ENCODE measurements around the gene PARD3B. TPM values are rescaled to one million over a fixed set of nuclear protein-coding genes. Genes with fewer than 3 reads are reported as not detected.

Gene PARD3B
- total RNA-seq, 1 donor from 2014 or later, result 29.7 TPM

DNA sequence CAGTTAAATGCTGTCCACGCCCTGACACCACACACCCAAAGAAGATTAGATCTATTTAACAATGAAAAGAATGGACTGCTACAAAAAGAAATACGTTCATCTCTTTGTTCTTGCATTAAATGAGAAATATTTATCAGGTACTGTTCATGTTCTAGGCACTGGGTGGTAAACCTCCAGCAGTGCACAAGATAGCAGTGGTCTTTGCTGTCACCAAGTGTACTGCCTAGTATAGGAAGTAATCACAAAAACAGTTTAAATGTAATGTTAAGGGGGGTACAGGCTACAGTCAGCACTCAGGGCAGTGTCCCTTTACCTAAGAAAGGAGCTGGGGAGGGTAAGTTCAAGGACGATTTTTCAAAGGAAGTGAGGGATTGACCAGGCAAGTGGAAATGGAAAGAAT lies 443.6 kb downstream of the PARD3B start:
- Mint-ChIP-seq H3K9me3 (ENCODE audit: low read depth) (no peaks in the 10 kb centered on the region), H3K27ac (no peak overlapping the region), H3K27me3 (no peaks in the 10 kb centered on the region), H3K4me3 (ENCODE audit: low read depth) (no peak overlapping the region), H3K36me3 (ENCODE audit: insufficient read depth) (no peaks in the 10 kb centered on the region), H3K4me1 (ENCODE audit: low read depth) (peaks cover 4% of the 10 kb centered on the region)
- TF ChIP-seq, protein P1, sequence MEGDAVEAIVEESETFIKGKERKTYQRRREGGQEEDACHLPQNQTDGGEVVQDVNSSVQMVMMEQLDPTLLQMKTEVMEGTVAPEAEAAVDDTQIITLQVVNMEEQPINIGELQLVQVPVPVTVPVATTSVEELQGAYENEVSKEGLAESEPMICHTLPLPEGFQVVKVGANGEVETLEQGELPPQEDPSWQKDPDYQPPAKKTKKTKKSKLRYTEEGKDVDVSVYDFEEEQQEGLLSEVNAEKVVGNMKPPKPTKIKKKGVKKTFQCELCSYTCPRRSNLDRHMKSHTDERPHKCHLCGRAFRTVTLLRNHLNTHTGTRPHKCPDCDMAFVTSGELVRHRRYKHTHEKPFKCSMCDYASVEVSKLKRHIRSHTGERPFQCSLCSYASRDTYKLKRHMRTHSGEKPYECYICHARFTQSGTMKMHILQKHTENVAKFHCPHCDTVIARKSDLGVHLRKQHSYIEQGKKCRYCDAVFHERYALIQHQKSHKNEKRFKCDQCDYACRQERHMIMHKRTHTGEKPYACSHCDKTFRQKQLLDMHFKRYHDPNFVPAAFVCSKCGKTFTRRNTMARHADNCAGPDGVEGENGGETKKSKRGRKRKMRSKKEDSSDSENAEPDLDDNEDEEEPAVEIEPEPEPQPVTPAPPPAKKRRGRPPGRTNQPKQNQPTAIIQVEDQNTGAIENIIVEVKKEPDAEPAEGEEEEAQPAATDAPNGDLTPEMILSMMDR (IDR thresholded peaks at IDR 0.05; ENCODE audit: unreplicated experiment), result no peak
- DNase-seq (ENCODE audit: low spot score, unreplicated experiment), result no peak

DNA sequence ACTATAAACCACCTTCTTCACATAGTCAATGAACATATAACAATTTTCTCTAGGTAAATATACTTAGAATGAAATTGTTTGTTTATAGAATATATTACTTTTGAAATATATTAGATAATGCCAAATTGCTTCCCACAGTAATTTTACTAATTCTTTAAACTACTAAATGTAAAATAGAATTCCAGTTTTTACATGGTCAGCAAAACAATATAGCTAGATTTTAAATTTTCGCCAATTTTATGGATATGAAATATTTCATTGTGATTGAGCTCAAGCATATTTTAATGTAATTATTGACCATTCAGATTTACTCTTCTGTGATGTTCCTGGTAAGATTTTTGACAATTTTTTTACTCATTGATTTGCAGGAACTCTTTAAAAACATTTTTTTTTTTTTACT lies 444.6 kb downstream of the PARD3B start:
- H3K9me3 Mint-ChIP-seq (ENCODE audit: low read depth), result no peaks in the 10 kb centered on the region
- H3K36me3 Mint-ChIP-seq (ENCODE audit: insufficient read depth), result no peaks in the 10 kb centered on the region
- DNase-seq (ENCODE audit: low spot score, unreplicated experiment), result no peak
- H3K4me1 Mint-ChIP-seq (ENCODE audit: low read depth), result peaks cover 4% of the 10 kb centered on the region
- no peak overlapping the region for H3K4me3 Mint-ChIP-seq (ENCODE audit: low read depth)
- H3K27ac Mint-ChIP-seq, result no peak overlapping the region
- TF ChIP-seq, protein P1 (IDR thresholded peaks at IDR 0.05; ENCODE audit: unreplicated experiment), result no peak
- no peaks in the 10 kb centered on the region for H3K27me3 Mint-ChIP-seq

DNA sequence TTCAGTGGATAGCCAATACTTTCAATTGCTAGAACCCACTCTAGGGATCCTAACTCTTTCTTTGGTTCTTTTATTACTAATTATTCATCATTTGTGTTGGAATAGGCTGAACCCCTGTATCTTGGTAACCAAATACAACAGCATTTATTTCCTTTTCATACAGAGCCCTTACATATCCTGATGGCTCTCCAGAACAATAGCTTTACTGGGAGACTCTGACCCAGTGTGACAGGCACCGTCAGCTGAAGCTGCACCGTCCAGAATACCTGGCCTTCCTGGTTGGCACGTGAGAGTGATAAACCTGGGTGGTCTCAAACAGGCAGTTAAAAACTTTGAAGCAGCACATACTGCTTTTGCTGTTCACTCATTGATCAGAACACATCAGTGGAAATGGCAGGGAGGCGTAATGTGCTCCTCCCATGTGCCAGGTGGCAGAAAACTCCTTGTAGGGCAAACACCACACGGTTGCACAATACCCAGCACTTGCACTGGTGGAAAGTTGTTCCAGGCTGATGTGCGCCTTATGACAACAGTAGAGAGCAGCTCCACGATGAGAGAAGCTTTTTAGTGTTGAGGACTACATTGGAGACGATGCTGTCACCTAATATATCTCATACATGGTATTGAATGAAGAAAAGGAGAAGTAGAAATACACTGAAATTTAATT lies 456.2 kb downstream of the PARD3B start:
- Mint-ChIP-seq H3K27me3 (no peaks in the 10 kb centered on the region), H3K9me3 (ENCODE audit: low read depth) (peaks cover 7% of the 10 kb centered on the region), H3K4me1 (ENCODE audit: low read depth) (peaks cover 6% of the 10 kb centered on the region), H3K36me3 (ENCODE audit: insufficient read depth) (peaks cover 6% of the 10 kb centered on the region), H3K4me3 (ENCODE audit: low read depth) (no peak overlapping the region), H3K27ac (no peak overlapping the region)
- TF ChIP-seq, protein P1 (IDR thresholded peaks at IDR 0.05; ENCODE audit: unreplicated experiment), result no peak
- DNase-seq (ENCODE audit: low spot score, unreplicated experiment), result no peak

DNA sequence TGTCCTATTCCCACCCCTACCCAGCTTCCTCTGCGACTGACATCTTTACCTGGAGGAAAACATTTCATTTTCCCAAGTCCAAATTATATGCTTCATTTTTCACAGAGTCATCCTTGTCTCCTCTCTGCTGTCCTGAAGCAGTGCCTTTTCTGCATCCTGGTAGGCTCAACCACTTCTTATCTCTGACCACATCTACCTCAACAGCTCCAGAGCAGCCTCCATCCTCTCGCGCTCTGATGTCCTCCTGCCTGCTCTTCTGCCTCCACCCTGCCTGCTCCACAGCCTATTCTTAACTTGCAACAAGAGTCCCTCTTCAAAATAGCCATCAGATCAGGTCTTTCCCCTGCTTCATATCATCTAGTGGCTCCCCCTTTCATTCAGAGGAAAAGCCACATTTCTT lies 457.1 kb downstream of the PARD3B start:
- Mint-ChIP-seq H3K27ac (peak overlapping the region; percentile 11), H3K4me3 (ENCODE audit: low read depth) (no peak overlapping the region), H3K9me3 (ENCODE audit: low read depth) (peaks cover 13% of the 10 kb centered on the region), H3K27me3 (no peaks in the 10 kb centered on the region), H3K36me3 (ENCODE audit: insufficient read depth) (peaks cover 7% of the 10 kb centered on the region), H3K4me1 (ENCODE audit: low read depth) (peaks cover 6% of the 10 kb centered on the region)
- TF ChIP-seq, protein P1 (IDR thresholded peaks at IDR 0.05; ENCODE audit: unreplicated experiment), result no peak
- no peak for DNase-seq (ENCODE audit: low spot score, unreplicated experiment)

DNA sequence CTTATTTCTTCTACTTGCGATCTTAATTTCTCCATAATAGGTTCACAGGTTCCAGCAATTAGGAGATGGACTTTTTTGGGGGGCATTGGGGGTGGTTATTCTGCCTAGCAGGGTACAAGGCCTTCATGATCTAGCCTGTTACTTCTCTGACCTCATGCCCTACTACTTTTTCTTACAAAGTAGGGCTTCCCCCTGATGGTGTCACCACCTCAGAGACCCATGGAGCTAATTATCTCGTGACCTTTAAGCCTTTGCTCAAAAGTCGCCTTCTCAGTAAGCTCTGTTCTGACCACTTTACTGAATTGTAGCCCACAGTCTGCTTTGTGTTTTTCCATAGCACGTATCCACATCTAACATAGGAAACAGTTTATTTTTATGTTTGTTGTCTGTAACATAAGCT lies 458.0 kb downstream of the PARD3B start:
- Mint-ChIP-seq H3K9me3 (ENCODE audit: low read depth) (peaks cover 18% of the 10 kb centered on the region), H3K27me3 (no peaks in the 10 kb centered on the region), H3K36me3 (ENCODE audit: insufficient read depth) (peaks cover 9% of the 10 kb centered on the region), H3K4me3 (ENCODE audit: low read depth) (no peak overlapping the region), H3K4me1 (ENCODE audit: low read depth) (peaks cover 6% of the 10 kb centered on the region), H3K27ac (no peak overlapping the region)
- TF ChIP-seq, protein P1 (IDR thresholded peaks at IDR 0.05; ENCODE audit: unreplicated experiment), result no peak
- DNase-seq (ENCODE audit: low spot score, unreplicated experiment), result no peak

Data from progenitor cell of endocrine pancreas (in vitro differentiated cells).